DOHH2 (cell line): ENCODE data around the gene MAGEF1.

ENCODE experiments used
- EZH2phosphoT487 ChIP-seq: fragments of 200-600 bp; sonication (generic); IDR thresholded peaks from 2 replicates; pipeline ENCODE4 v1.6.1; 2017; ENCODE audit warnings: borderline replicate concordance, mild to moderate bottlenecking, antibody characterized with exemption, low read length, moderate library complexity, mixed read lengths
- TF ChIP-seq, protein P1 (sequence below): fragments of 200-600 bp; sonication (generic); IDR thresholded peaks from one replicate; pipeline ENCODE4 v1.5.1; 2014; ENCODE audit warnings: antibody characterized with exemption, mild to moderate bottlenecking, low read depth, low read length; ENCODE audit not compliant: poor library complexity, severe bottlenecking

DNA sequence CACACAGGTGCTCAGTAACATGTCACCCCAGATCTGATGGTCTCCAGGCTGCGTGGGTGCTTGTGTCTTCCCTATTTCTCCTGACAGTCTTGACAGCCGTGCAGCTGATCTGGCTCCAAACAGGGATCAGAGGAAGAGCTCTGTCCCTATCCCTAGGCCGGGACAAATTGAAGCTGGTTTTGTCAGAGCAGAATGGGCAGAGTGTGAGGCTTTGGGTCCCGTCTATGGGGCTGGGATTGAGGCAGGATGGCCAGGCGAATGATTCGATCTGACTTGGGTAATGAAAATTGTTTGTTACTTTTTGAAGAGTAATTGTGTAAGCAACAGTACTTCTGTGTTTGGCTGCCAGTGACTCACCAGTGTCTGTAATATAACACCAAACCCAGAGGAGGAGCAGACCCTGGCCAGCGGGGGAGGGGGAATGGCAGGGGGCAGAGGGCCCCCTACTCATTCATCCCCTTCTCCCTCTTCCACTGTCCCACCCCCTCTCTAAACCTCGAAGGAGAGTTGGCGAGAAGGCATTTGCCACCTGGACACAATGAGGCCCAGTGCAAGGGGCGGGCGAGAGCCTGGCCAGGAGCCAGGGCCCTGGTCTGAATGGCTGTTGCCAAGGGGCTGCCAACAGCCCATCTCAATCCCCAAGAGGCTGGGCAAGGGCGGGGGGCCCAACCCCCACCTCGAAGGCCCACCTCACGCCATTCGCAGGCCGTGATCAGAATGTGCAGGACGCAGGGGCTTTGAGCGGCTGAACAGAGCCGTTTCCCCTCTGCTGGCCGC, 4.9 kb upstream of the MAGEF1 start:
- TF ChIP-seq, protein P1, sequence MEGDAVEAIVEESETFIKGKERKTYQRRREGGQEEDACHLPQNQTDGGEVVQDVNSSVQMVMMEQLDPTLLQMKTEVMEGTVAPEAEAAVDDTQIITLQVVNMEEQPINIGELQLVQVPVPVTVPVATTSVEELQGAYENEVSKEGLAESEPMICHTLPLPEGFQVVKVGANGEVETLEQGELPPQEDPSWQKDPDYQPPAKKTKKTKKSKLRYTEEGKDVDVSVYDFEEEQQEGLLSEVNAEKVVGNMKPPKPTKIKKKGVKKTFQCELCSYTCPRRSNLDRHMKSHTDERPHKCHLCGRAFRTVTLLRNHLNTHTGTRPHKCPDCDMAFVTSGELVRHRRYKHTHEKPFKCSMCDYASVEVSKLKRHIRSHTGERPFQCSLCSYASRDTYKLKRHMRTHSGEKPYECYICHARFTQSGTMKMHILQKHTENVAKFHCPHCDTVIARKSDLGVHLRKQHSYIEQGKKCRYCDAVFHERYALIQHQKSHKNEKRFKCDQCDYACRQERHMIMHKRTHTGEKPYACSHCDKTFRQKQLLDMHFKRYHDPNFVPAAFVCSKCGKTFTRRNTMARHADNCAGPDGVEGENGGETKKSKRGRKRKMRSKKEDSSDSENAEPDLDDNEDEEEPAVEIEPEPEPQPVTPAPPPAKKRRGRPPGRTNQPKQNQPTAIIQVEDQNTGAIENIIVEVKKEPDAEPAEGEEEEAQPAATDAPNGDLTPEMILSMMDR = no peak
- no peak for TF ChIP-seq EZH2phosphoT487
